ENCODE data around the gene GRIN3B. TPM values are rescaled to one million over a fixed set of nuclear protein-coding genes. Genes with fewer than 3 reads are reported as not detected.

The GRIN3B gene
- total and polyA plus RNA-seq, 9 of the 15 experiments (the other 6 are each of a cell fraction or from before 2014, with no cell fraction given) = 0.06 to 0.95 (median 0.19) TPM; not detected in 6

DNA sequence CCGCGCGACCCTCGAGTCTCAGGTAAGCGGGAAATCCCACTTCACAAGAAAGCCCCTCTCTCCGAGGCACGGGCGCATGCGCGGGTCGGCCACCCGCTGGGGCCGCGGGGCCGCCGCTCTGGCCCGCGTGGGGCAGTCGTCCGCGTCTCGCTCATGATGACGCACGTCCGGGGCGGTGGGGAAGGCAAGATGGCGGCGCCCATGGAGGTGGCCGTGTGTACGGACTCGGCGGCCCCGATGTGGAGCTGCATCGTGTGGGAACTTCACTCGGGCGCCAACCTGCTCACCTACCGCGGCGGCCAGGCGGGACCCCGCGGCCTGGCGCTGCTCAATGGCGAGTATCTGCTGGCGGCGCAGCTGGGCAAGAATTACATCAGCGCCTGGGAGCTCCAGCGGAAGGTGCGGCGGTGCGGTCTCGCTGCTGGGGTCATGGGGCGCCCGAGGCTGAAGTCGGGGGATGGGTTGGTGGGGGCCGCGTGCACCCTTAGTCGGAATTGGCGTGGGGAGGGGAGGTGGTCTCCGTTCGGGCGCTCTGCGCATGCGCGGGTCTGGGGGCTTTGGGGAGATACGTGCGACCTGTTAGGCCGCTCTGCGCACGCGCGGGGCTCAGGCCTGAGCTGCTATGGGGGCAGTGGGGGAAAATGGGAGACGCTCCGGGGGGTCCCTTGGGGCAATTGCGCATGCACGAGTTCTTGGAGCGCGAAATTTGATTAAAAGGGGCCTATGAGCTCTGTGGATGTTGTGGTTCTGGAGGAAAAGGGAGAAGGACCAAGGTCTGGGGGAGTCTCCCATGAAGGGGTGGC is 15.9 kb upstream of the GRIN3B start, which contains the start of gene WDR18 (continued):
- peak; percentile 85 for TF ChIP-seq ATF7 (IDR thresholded peaks at IDR 0.05)
- no peak for TF ChIP-seq MBD1 (CRISPR knock-in tag; IDR thresholded peaks at IDR 0.05)
- 0 out of 2 replicates have a peak, but pooled peaks have one; percentile 30 for TF ChIP-seq TARDBP (IDR thresholded peaks at IDR 0.05)
- TF ChIP-seq DLX4 (CRISPR knock-in tag; IDR thresholded peaks at IDR 0.05) = no peak
- no peak for TF ChIP-seq ZC3H11A (IDR thresholded peaks at IDR 0.05; ENCODE audit: low read depth, low read length)
- TF ChIP-seq CREB1 (IDR thresholded peaks at IDR 0.05) = peak; percentile 98
- TF ChIP-seq CREB1 (CRISPR knock-in tag; IDR thresholded peaks at IDR 0.05) = peak; percentile 98
- no peak for TF ChIP-seq FOXM1 (IDR thresholded peaks at IDR 0.05; ENCODE audit: low read depth)
- peak; percentile 70; the same call in 1 of the 2 replicates for TF ChIP-seq FOXM1 (CRISPR knock-in tag; IDR thresholded peaks at IDR 0.05; ENCODE audit: low read depth)
- TF ChIP-seq ZNF253 (CRISPR knock-in tag; conservative IDR thresholded peaks at IDR 0.05) = no peak
- TF ChIP-seq BDP1 (IDR thresholded peaks at IDR 0.05; ENCODE audit: insufficient read depth, insufficient read length) = no peak
- no peak for TF ChIP-seq FOXA1 (IDR thresholded peaks at IDR 0.05; ENCODE audit: borderline replicate concordance)
- peak in 1 of 2 experiments; percentile 79; a peak in 1 of 4 replicates for TF ChIP-seq ZNF639 (CRISPR knock-in tag; conservative IDR thresholded peaks at IDR 0.05 in 1 of 2, IDR thresholded peaks at IDR 0.05 in 1 of 2)
- no peak for TF ChIP-seq ZZZ3 (IDR thresholded peaks at IDR 0.05)
- no peak for TF ChIP-seq HOMEZ (CRISPR knock-in tag; IDR thresholded peaks at IDR 0.05)
- no peak for TF ChIP-seq BRD4 (IDR thresholded peaks at IDR 0.05)
- TF ChIP-seq ELF1 (tag; IDR thresholded peaks at IDR 0.05) = no peak
- peak; percentile 88 for TF ChIP-seq CXXC5 (CRISPR knock-in tag; IDR thresholded peaks at IDR 0.05)
- no peak for TF ChIP-seq TFE3 (CRISPR knock-in tag; IDR thresholded peaks at IDR 0.05)
- no peak for TF ChIP-seq ZNF174 (CRISPR knock-in tag; IDR thresholded peaks at IDR 0.05)
- no peak for TF ChIP-seq ZNF445 (CRISPR knock-in tag; IDR thresholded peaks at IDR 0.05; ENCODE audit: low read depth)
- no peak for TF ChIP-seq HIVEP1 (CRISPR knock-in tag; IDR thresholded peaks at IDR 0.05)
- peak; percentile 95 for TF ChIP-seq HDAC2 (IDR thresholded peaks at IDR 0.05)
- TF ChIP-seq ZC3H8 (IDR thresholded peaks at IDR 0.05) = no peak

All from K562 (cell line).